HFFc6 (cell line): Measurements from ENCODE around the gene HNRNPLL. TPM values are rescaled to one million over a fixed set of nuclear protein-coding genes. Genes with fewer than 3 reads are reported as not detected.

Source experiments
- DNase-seq: peaks from one replicate; pipeline ENCODE4 v3.0.0-alpha.2; 2018
- H3K27ac Mint-ChIP-seq: 2 replicates; pipeline ENCODE4 v1.8.0; 2020; ENCODE audit warnings: mild to moderate bottlenecking, mixed read lengths
- H3K27me3 Mint-ChIP-seq: 2 replicates; pipeline ENCODE4 v1.8.0; 2021; ENCODE audit warnings: mild to moderate bottlenecking, moderate library complexity, mixed read lengths; ENCODE audit not compliant: insufficient read depth
- H3K36me3 Mint-ChIP-seq: 2 replicates; pipeline ENCODE4 v1.8.0; 2021; ENCODE audit warnings: low read depth, mixed read lengths
- H3K4me1 Mint-ChIP-seq: 2 replicates; pipeline ENCODE4 v1.8.0; 2020; ENCODE audit warnings: low read depth, mixed read lengths
- H3K4me3 Mint-ChIP-seq: 2 replicates; pipeline ENCODE4 v1.8.0; 2020; ENCODE audit warnings: mild to moderate bottlenecking, moderate library complexity, mixed read lengths
- H3K9me3 Mint-ChIP-seq: 2 replicates; pipeline ENCODE4 v1.8.0; 2020; ENCODE audit warnings: mild to moderate bottlenecking, mixed read lengths
- CTCF ChIP-seq: fragments of 200-600 bp; sonication (generic); IDR thresholded peaks from 2 replicates; pipeline ENCODE4 v1.5.0; 2021; ENCODE audit warnings: antibody characterized with exemption, mild to moderate bottlenecking
- total RNA-seq, 6 experiments: library from RNA; stranded (reverse); fragmentation: NEBNext Ultra II Directional; extraction: Animal tissue kit (Norgen Biotek cat#: 25700); gene quantifications; 2 replicates in 1 of 6; 3 replicates in 5 of 6; pipeline ENCODE4 v1.2.3, GENCODE V29; 2021

Gene HNRNPLL
- total RNA-seq, 6 experiments from 2014 or later, result 45.5 to 57.5 (median 50.2) TPM

DNA sequence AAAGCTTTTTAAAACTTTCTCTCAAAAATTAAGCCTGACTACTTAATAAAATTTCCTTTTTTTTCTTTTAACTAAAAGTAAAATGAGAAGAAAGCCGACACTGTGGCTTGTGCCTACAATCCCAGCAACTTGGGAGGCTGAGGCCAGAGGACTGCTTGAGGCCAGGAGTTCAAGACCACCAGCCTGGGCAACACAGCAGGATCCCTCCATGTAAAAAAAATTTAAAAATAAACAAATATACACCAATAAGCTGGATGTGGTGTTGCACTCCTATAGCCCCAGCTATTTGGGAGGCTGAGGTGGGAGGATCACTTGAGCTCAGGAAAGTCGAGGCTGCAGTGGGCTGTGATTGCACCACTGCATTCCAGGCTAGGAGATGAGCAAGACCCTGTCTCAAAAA lies 37.4 kb downstream of the HNRNPLL start:
- no peaks in the 10 kb centered on the region for H3K9me3 Mint-ChIP-seq
- no peaks in the 10 kb centered on the region for H3K4me1 Mint-ChIP-seq
- no peak overlapping the region for H3K4me3 Mint-ChIP-seq
- DNase-seq, result no peak
- no peaks in the 10 kb centered on the region for H3K27me3 Mint-ChIP-seq
- no peak for TF ChIP-seq CTCF
- H3K36me3 Mint-ChIP-seq, result peaks cover 13% of the 10 kb centered on the region
- no peak overlapping the region for H3K27ac Mint-ChIP-seq

GRCh38 chr2:38561691-38562090 lies 41.0 kb downstream of the HNRNPLL start:
- no peaks in the 10 kb centered on the region for H3K9me3 Mint-ChIP-seq
- no peak overlapping the region for H3K4me3 Mint-ChIP-seq
- H3K4me1 Mint-ChIP-seq, result no peaks in the 10 kb centered on the region
- no peak for DNase-seq
- H3K27ac Mint-ChIP-seq, result no peak overlapping the region
- no peaks in the 10 kb centered on the region for H3K27me3 Mint-ChIP-seq
- H3K36me3 Mint-ChIP-seq, result peaks cover 17% of the 10 kb centered on the region
- TF ChIP-seq CTCF, result no peak

DNA sequence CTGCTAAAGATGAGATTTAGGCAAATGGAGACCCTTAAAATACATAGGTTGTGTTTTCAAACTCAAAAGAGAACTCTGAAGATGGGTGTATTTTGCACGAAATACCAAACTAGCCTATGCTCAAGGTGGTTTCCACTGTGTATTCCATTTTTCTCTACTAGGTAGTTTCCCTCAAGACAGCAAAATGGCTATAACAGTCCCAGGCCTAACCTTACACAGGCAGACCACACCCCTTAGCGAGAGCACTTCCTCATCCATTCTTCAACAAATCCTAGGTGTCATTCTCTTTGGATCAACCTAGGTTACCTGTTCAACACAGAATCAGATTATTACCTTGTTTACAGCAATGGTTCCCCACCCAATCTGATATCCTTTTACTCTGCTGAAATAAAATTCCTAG lies 42.6 kb downstream of the HNRNPLL start:
- H3K36me3 Mint-ChIP-seq, result peaks cover 13% of the 10 kb centered on the region
- no peak for DNase-seq
- H3K4me3 Mint-ChIP-seq, result no peak overlapping the region
- no peak for TF ChIP-seq CTCF
- H3K27ac Mint-ChIP-seq, result no peak overlapping the region
- H3K4me1 Mint-ChIP-seq, result no peaks in the 10 kb centered on the region
- H3K27me3 Mint-ChIP-seq, result no peaks in the 10 kb centered on the region
- H3K9me3 Mint-ChIP-seq, result no peaks in the 10 kb centered on the region

- no peaks in the 10 kb centered on the region for H3K9me3 Mint-ChIP-seq
- no peak overlapping the region for H3K27ac Mint-ChIP-seq
- H3K4me1 Mint-ChIP-seq, result no peaks in the 10 kb centered on the region
- no peak overlapping the region for H3K4me3 Mint-ChIP-seq
- DNase-seq, result no peak
- no peaks in the 10 kb centered on the region; the same call in 1 of the 2 replicates for H3K27me3 Mint-ChIP-seq
- peaks cover 8% of the 10 kb centered on the region; the same call in 1 of the 2 replicates for H3K36me3 Mint-ChIP-seq
- no peak for TF ChIP-seq CTCF
These were observed 44.7 kb downstream of the HNRNPLL start for GRCh38 chr2:38557981-38558380.

- H3K4me3 Mint-ChIP-seq, result no peak overlapping the region
- peaks cover 8% of the 10 kb centered on the region; the same call in 1 of the 2 replicates for H3K36me3 Mint-ChIP-seq
- no peaks in the 10 kb centered on the region; the same call in 1 of the 2 replicates for H3K27me3 Mint-ChIP-seq
- no peak for DNase-seq
- no peak for TF ChIP-seq CTCF
- H3K27ac Mint-ChIP-seq, result no peak overlapping the region
- no peaks in the 10 kb centered on the region for H3K4me1 Mint-ChIP-seq
- H3K9me3 Mint-ChIP-seq, result no peaks in the 10 kb centered on the region
These were observed 45.5 kb downstream of the HNRNPLL start for GRCh38 chr2:38557217-38557616.
